Measurements from ENCODE around the gene POLR2L. TPM values are rescaled to one million over a fixed set of nuclear protein-coding genes. Genes with fewer than 3 reads are reported as not detected.
A peak's percentile ranks its signal among the peaks of the same experiment; 100 is the strongest.

POLR2L gene
- total RNA-seq, 1 donor from 2014 or later = 106 TPM

- no peak for DNase-seq
- H3K9me3 Mint-ChIP-seq (ENCODE audit: unreplicated experiment) = peaks cover 15% of the 10 kb centered on the region
- H3K36me3 Mint-ChIP-seq (ENCODE audit: unreplicated experiment) = peaks cover 14% of the 10 kb centered on the region
- TF ChIP-seq CTCF (IDR thresholded peaks at IDR 0.05; ENCODE audit: partially characterized antibody, unreplicated experiment) = no peak
- H3K4me3 Mint-ChIP-seq (ENCODE audit: unreplicated experiment) = no peak overlapping the region
- peaks cover 5% of the 10 kb centered on the region for H3K4me1 Mint-ChIP-seq (ENCODE audit: low read depth, unreplicated experiment)
- no peak overlapping the region for H3K27ac Mint-ChIP-seq (ENCODE audit: unreplicated experiment)
- H3K27me3 Mint-ChIP-seq (ENCODE audit: unreplicated experiment) = peaks cover 11% of the 10 kb centered on the region
These were observed 40.3 kb upstream of the POLR2L start for GRCh38 chr11:882596-882995.

GRCh38 chr11:880447-880846, 38.1 kb upstream of the POLR2L start:
- DNase-seq = no peak
- no peak overlapping the region for H3K4me3 Mint-ChIP-seq (ENCODE audit: unreplicated experiment)
- H3K9me3 Mint-ChIP-seq (ENCODE audit: unreplicated experiment) = peaks cover 9% of the 10 kb centered on the region
- peaks cover 12% of the 10 kb centered on the region for H3K27me3 Mint-ChIP-seq (ENCODE audit: unreplicated experiment)
- H3K4me1 Mint-ChIP-seq (ENCODE audit: low read depth, unreplicated experiment) = peaks cover 11% of the 10 kb centered on the region
- no peak for TF ChIP-seq CTCF (IDR thresholded peaks at IDR 0.05; ENCODE audit: partially characterized antibody, unreplicated experiment)
- peaks cover 7% of the 10 kb centered on the region for H3K36me3 Mint-ChIP-seq (ENCODE audit: unreplicated experiment)
- no peak overlapping the region for H3K27ac Mint-ChIP-seq (ENCODE audit: unreplicated experiment)

GRCh38 chr11:877565-877964, 35.2 kb upstream of the POLR2L start:
- peaks cover 8% of the 10 kb centered on the region for H3K27me3 Mint-ChIP-seq (ENCODE audit: unreplicated experiment)
- H3K27ac Mint-ChIP-seq (ENCODE audit: unreplicated experiment) = no peak overlapping the region
- H3K36me3 Mint-ChIP-seq (ENCODE audit: unreplicated experiment) = peaks cover 6% of the 10 kb centered on the region
- H3K4me1 Mint-ChIP-seq (ENCODE audit: low read depth, unreplicated experiment) = peaks cover 10% of the 10 kb centered on the region
- H3K4me3 Mint-ChIP-seq (ENCODE audit: unreplicated experiment) = no peak overlapping the region
- H3K9me3 Mint-ChIP-seq (ENCODE audit: unreplicated experiment) = peaks cover 7% of the 10 kb centered on the region
- TF ChIP-seq CTCF (IDR thresholded peaks at IDR 0.05; ENCODE audit: partially characterized antibody, unreplicated experiment) = no peak
- DNase-seq = no peak

- no peak for TF ChIP-seq CTCF (IDR thresholded peaks at IDR 0.05; ENCODE audit: partially characterized antibody, unreplicated experiment)
- H3K9me3 Mint-ChIP-seq (ENCODE audit: unreplicated experiment) = peaks cover 4% of the 10 kb centered on the region
- H3K4me1 Mint-ChIP-seq (ENCODE audit: low read depth, unreplicated experiment) = peaks cover 6% of the 10 kb centered on the region
- peaks cover 7% of the 10 kb centered on the region for H3K27me3 Mint-ChIP-seq (ENCODE audit: unreplicated experiment)
- H3K4me3 Mint-ChIP-seq (ENCODE audit: unreplicated experiment) = no peak overlapping the region
- peak; percentile 40 for DNase-seq
- H3K27ac Mint-ChIP-seq (ENCODE audit: unreplicated experiment) = no peak overlapping the region
- H3K36me3 Mint-ChIP-seq (ENCODE audit: unreplicated experiment) = no peaks in the 10 kb centered on the region
These were observed 34.2 kb upstream of the POLR2L start for GRCh38 chr11:876545-876944.

- Mint-ChIP-seq H3K27ac (ENCODE audit: unreplicated experiment) (peak overlapping the region; percentile 62), H3K4me3 (ENCODE audit: unreplicated experiment) (peak overlapping the region; percentile 61), H3K4me1 (ENCODE audit: low read depth, unreplicated experiment) (peaks cover 6% of the 10 kb centered on the region), H3K27me3 (ENCODE audit: unreplicated experiment) (peaks cover 7% of the 10 kb centered on the region), H3K36me3 (ENCODE audit: unreplicated experiment) (no peaks in the 10 kb centered on the region), H3K9me3 (ENCODE audit: unreplicated experiment) (peaks cover 4% of the 10 kb centered on the region)
- DNase-seq = no peak
- TF ChIP-seq CTCF (IDR thresholded peaks at IDR 0.05; ENCODE audit: partially characterized antibody, unreplicated experiment) = no peak
These were observed 33.5 kb upstream of the POLR2L start for GRCh38 chr11:875769-876301.

Data from glutamatergic neuron (in vitro differentiated cells).